Nephron (organoid): ENCODE data around the gene PLD1.

Experiments used
- H3K27ac Mint-ChIP-seq, 3 experiments: 2 replicates each; pipeline ENCODE4 v1.8.0; 2020; ENCODE audit warnings: mixed read lengths in 3 of 3, mild to moderate bottlenecking in 2 of 3, moderate library complexity in 1 of 3
- H3K27me3 Mint-ChIP-seq: 2 replicates; pipeline ENCODE4 v1.8.0; 2021; ENCODE audit warnings: low read depth, mild to moderate bottlenecking, moderate library complexity, mixed read lengths
- H3K36me3 Mint-ChIP-seq: 2 replicates; pipeline ENCODE4 v1.8.0; 2020; ENCODE audit warnings: low read depth, mixed read lengths
- H3K4me1 Mint-ChIP-seq: 2 replicates; pipeline ENCODE4 v1.8.0; 2020; ENCODE audit warnings: mixed read lengths
- H3K4me3 Mint-ChIP-seq, 3 experiments: 2 replicates each; pipeline ENCODE4 v1.8.0; 2020; ENCODE audit warnings: mild to moderate bottlenecking in 3 of 3, mixed read lengths in 3 of 3, moderate library complexity in 2 of 3
- H3K9me3 Mint-ChIP-seq: 2 replicates; pipeline ENCODE4 v1.8.0; 2020; ENCODE audit warnings: mixed read lengths
- TF ChIP-seq, protein P1 (sequence below), 3 experiments: fragments of 200-600 bp; sonication (generic); IDR thresholded peaks; one replicate each; pipeline ENCODE4 v1.5.0; 2021; ENCODE audit warnings: antibody characterized with exemption in 3 of 3; ENCODE audit not compliant: unreplicated experiment in 3 of 3

Gene PLD1

DNA sequence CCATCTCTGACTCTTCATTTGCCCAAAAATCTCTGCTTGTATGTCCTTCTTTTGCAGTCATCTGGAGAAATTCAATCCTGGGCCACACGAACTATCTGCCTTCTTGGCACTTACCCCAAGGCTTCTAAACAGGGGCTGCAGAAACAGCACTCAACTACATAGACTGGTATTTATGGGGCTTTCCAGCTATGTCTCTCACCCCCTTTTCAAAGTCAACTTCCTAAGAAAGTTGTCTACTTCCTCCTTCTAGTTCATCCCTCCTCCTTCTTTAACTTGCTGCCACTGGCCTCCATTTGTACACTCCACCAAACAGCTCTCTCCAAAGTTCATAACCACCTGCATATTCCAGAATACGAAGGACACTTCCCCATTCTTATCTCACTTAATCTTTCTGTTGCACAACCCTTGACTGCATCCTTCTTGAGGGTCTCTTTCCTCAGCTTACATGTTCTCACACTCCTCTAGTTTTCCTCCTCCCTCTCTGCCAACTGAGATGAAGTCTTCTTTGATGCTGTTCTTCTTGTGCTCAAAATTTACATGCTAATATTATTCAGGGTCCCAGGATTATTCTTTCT, 55.2 kb downstream of the PLD1 start:
- no peaks in the 10 kb centered on the region for H3K27me3 Mint-ChIP-seq

GRCh38 chr3:171753665-171754408, 56.4 kb downstream of the PLD1 start:
- Mint-ChIP-seq H3K27me3 (no peaks in the 10 kb centered on the region), H3K4me3 (no peak overlapping the region), H3K9me3 (no peaks in the 10 kb centered on the region), H3K4me1 (peaks cover 12% of the 10 kb centered on the region), H3K36me3 (no peaks in the 10 kb centered on the region), H3K27ac (no peak overlapping the region)
- TF ChIP-seq, protein P1, sequence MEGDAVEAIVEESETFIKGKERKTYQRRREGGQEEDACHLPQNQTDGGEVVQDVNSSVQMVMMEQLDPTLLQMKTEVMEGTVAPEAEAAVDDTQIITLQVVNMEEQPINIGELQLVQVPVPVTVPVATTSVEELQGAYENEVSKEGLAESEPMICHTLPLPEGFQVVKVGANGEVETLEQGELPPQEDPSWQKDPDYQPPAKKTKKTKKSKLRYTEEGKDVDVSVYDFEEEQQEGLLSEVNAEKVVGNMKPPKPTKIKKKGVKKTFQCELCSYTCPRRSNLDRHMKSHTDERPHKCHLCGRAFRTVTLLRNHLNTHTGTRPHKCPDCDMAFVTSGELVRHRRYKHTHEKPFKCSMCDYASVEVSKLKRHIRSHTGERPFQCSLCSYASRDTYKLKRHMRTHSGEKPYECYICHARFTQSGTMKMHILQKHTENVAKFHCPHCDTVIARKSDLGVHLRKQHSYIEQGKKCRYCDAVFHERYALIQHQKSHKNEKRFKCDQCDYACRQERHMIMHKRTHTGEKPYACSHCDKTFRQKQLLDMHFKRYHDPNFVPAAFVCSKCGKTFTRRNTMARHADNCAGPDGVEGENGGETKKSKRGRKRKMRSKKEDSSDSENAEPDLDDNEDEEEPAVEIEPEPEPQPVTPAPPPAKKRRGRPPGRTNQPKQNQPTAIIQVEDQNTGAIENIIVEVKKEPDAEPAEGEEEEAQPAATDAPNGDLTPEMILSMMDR (IDR thresholded peaks at IDR 0.05; ENCODE audit: unreplicated experiment in 3 of 3) = no peak

More for the DNA sequence above, 55.2 kb downstream of the PLD1 start:
- Mint-ChIP-seq H3K4me3 (no peak overlapping the region), H3K27ac (no peak overlapping the region), H3K9me3 (no peaks in the 10 kb centered on the region), H3K36me3 (no peaks in the 10 kb centered on the region), H3K4me1 (peaks cover 2% of the 10 kb centered on the region)
- TF ChIP-seq, protein P1 (IDR thresholded peaks at IDR 0.05; ENCODE audit: unreplicated experiment in 3 of 3) = no peak

DNA sequence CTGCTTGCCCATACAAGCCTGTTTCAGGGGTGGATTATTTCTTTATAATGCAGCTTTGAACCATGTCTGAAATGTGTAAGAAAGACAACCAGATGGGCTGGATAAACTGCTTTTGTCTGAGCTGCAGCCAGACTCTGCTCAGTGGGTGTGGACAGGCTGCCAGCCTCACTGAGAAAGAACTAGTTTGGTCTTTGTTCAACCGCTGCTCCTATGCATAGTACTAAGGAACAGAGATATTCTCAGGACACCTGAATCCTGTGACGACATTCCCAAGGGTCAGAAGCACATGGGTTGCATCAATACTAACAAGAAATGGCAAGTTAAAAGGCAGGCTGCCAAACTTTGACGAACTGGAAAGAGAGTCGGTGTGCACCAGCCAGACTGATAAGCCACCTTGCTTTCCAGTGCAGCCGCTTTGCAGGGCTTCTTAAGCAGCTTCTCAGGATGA, 57.2 kb downstream of the PLD1 start:
- Mint-ChIP-seq H3K4me3 (no peak overlapping the region), H3K27me3 (no peaks in the 10 kb centered on the region), H3K36me3 (no peaks in the 10 kb centered on the region)

DNA sequence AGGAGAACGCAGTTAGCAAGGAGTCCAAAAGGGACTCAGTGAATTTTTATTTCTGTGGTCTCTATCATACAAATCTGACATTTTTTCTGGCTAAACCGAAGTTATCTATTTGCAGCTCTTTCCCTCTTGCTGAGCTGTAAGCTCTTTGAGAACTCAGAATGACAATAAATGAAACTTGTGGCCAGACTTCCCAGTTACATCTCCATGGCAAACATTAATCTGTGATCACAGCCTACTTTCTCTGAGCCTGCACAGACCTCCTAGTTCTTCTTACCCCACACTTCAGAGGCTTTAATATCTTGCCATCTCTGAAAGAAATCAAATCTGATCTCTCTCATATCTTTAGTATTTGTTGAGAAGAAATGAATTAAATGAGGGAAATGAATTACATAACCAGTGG, 58.0 kb downstream of the PLD1 start:
- peaks cover 2% of the 10 kb centered on the region for H3K36me3 Mint-ChIP-seq
- H3K9me3 Mint-ChIP-seq = no peaks in the 10 kb centered on the region
- TF ChIP-seq, protein P1 (IDR thresholded peaks at IDR 0.05; ENCODE audit: unreplicated experiment in 3 of 3) = no peak
- no peak overlapping the region for H3K4me3 Mint-ChIP-seq
- no peaks in the 10 kb centered on the region for H3K27me3 Mint-ChIP-seq
- H3K4me1 Mint-ChIP-seq = peaks cover 27% of the 10 kb centered on the region
- no peak overlapping the region for H3K27ac Mint-ChIP-seq

More for the DNA sequence above, 57.2 kb downstream of the PLD1 start:
- TF ChIP-seq, protein P1 (IDR thresholded peaks at IDR 0.05; ENCODE audit: unreplicated experiment in 3 of 3) = no peak
- Mint-ChIP-seq H3K27ac (no peak overlapping the region), H3K4me1 (peaks cover 20% of the 10 kb centered on the region), H3K9me3 (no peaks in the 10 kb centered on the region)

GRCh38 chr3:171749124-171749523, 61.2 kb downstream of the PLD1 start:
- H3K27me3 Mint-ChIP-seq = no peaks in the 10 kb centered on the region
- H3K4me1 Mint-ChIP-seq = peaks cover 39% of the 10 kb centered on the region
- peaks cover 6% of the 10 kb centered on the region for H3K36me3 Mint-ChIP-seq
- H3K27ac Mint-ChIP-seq = peak overlapping the region in 2 of 3 experiments; percentile 20 to 21
- H3K4me3 Mint-ChIP-seq = no peak overlapping the region
- H3K9me3 Mint-ChIP-seq = no peaks in the 10 kb centered on the region
- TF ChIP-seq, protein P1 (IDR thresholded peaks at IDR 0.05; ENCODE audit: unreplicated experiment in 3 of 3) = no peak
